Measurements from ENCODE around the gene KRTAP10-6. TPM values are rescaled to one million over a fixed set of nuclear protein-coding genes. Genes with fewer than 3 reads are reported as not detected.

Gene KRTAP10-6
- total and polyA plus RNA-seq, 7 experiments from 2014 or later: not detected

DNA sequence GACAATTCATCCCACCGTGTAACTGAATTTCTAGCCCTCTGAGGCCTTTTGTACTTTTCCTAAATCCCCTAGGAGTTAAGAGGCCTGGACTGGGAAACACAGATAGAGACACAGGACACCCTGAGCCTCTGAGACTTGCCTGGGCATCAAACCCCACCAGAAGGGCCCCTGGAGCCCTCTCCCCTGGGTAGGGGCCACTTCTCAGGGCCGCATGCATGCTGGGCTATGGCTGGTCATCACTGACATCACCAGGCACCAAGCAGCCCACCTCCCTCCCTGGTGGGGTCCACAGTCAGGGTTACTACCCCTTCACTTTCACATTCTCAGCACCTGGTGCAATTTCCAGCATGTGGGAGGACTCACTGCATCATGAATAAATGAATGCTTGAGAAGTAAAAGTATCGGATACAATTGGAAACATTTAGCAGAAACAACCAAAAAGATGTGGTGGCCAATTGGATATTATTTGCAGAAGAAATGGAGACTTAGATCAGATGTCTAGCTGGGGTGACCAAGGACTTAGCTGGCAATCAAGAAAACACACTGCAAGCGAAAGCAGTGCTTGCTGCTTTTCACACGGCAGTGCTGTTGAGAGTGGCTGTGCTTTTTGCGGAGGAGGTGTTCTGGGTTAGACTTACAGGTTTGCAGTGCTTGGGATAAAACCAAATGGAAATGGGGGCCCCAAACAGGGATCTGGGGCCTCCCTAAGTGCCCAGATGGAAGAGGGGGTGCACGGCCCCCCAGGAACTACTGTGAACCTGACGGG is 7.1 kb upstream of the KRTAP10-6 start:
- H3K36me3 ChIP-seq (ENCODE audit: control insufficient read depth in 2 of 3, insufficient read depth in 3 of 3, low read length in 3 of 3): no peaks in the 10 kb centered on the region
- Mint-ChIP-seq H3K36me3 (peaks cover 0 to 7% (median 0%) of the 10 kb centered on the region in 5 donors), H3K4me1 (peaks cover 0 to 6% (median 4%) of the 10 kb centered on the region in 7 donors), H3K4me3 (no peak overlapping the region), H3K9me3 (peaks cover 2 to 12% (median 5%) of the 10 kb centered on the region in 11 donors), H3K27me3 (peaks cover 0 to 18% (median 0%) of the 10 kb centered on the region in 5 donors), H3K27ac (no peak overlapping the region)
- H3K27me3 ChIP-seq (ENCODE audit: control insufficient read depth in 2 of 2, insufficient read depth in 2 of 2, low read length in 2 of 2): no peaks in the 10 kb centered on the region
- DNase-seq (no peak), ATAC-seq (no peak)
- H3K4me1 ChIP-seq (ENCODE audit: control insufficient read depth in 2 of 2, insufficient read depth in 2 of 2, low read length in 2 of 2): no peaks in the 10 kb centered on the region
- no peaks in the 10 kb centered on the region for H3K9me3 ChIP-seq (ENCODE audit: control insufficient read depth in 2 of 3, low read length in 3 of 3)
- H3K27ac ChIP-seq (ENCODE audit: low read depth, low read length): no peak overlapping the region
- no peak overlapping the region for H3K4me3 ChIP-seq (ENCODE audit: low read length)
- ChIA-PET CTCF (interaction anchor here (0.6 kb wide), 1 partner anchor 16 kb away, joined by 3 read pairs; no protein-coding TSS in a partner anchor), POLR2A (no interaction called here)
- intact Hi-C loops (cut with micrococcal nuclease): no loop called here

DNA sequence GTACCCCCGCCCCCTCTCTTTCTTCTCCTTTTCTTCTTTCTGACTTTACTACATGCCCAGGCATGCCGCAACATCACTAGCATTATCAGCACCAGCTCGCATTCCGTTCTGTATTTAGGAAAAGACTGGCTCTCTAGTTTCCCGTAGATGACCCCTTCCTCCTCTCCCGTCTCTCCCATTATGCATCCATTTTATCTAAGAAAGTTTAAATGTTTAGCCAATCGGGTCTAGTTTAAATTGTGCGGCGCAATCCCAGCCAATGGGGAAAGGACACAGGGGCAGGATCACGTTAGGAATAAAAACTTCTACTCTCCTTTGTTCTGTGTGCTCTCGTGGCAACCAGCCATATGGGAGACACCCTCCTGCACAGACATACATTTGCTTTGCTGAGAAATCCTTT is 5.8 kb upstream of the KRTAP10-6 start:
- H3K4me1 ChIP-seq (ENCODE audit: control insufficient read depth in 2 of 2, insufficient read depth in 2 of 2, low read length in 2 of 2): no peaks in the 10 kb centered on the region
- intact Hi-C loops (cut with micrococcal nuclease): no loop called here
- ChIA-PET CTCF (no interaction called here), POLR2A (no interaction called here)
- DNase-seq: no peak
- H3K27me3 Mint-ChIP-seq: peaks cover 0 to 17% (median 0%) of the 10 kb centered on the region in 5 donors
- no peaks in the 10 kb centered on the region for H3K36me3 ChIP-seq (ENCODE audit: control insufficient read depth in 2 of 3, insufficient read depth in 3 of 3, low read length in 3 of 3)
- H3K27ac Mint-ChIP-seq: no peak overlapping the region
- no peaks in the 10 kb centered on the region for H3K9me3 ChIP-seq (ENCODE audit: control insufficient read depth in 2 of 3, low read length in 3 of 3)
- no peak overlapping the region for H3K4me3 ChIP-seq (ENCODE audit: low read length)
- H3K36me3 Mint-ChIP-seq: peaks cover 0 to 7% (median 0%) of the 10 kb centered on the region in 5 donors
- peaks cover 2 to 12% (median 5%) of the 10 kb centered on the region in 11 donors for H3K9me3 Mint-ChIP-seq
- no peak overlapping the region for H3K4me3 Mint-ChIP-seq
- no peak overlapping the region for H3K27ac ChIP-seq (ENCODE audit: low read depth, low read length)
- peaks cover 0 to 6% (median 3%) of the 10 kb centered on the region in 7 donors for H3K4me1 Mint-ChIP-seq
- no peak for ATAC-seq
- H3K27me3 ChIP-seq (ENCODE audit: control insufficient read depth in 2 of 2, insufficient read depth in 2 of 2, low read length in 2 of 2): no peaks in the 10 kb centered on the region

DNA sequence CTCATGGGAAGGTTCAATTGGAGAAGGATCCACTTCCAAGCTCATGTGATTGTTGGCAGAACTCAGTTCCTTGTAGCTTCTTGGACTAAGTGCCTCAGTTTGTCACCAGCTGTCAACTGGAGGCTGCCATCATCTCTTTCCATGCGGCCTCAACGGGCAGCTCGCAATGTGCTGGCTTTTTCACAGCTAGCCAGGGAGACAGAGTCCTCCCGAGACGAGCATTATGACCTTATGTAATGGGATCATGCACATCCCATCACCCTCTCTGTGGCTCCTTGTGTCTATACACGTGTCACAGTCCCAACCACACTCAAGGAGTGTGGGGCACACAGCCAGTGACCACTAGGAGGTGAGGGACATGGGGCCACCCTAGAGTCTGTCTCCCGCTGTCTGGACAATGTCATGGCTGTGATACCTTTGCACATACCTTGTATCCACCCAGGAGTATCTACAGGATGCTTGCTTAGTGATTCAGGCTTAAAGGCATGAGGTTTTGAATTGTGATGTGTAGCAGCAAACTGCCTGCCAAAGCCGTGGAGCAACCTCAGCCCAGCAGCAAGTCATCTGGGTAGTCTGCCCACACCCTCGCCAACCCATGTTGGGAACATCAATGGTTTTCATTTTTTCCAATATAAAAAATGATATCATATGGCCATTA is 3.9 kb upstream of the KRTAP10-6 start:
- ATAC-seq: no peak

DNA sequence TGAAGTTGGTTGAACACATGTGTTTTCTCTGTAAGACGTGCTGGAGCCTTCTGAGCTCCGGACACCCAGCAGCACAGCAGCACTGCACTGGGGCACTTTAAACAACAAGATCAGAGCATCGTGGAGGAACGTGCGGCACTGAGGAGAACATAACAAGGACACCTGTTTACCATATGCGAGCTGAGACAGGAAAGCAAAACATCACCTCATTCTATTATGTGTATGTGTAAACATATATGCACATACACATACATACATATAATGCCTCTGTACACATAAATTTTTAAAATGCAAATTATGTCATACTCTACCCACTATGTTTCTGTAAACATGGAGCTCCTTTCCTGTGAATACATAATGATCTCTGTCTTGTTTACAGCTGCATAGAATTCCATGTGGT is 3.2 kb upstream of the KRTAP10-6 start:
- no peaks in the 10 kb centered on the region for H3K9me3 ChIP-seq (ENCODE audit: control insufficient read depth in 2 of 3, low read length in 3 of 3)
- peaks cover 2 to 12% (median 5%) of the 10 kb centered on the region in 11 donors for H3K9me3 Mint-ChIP-seq
- no peak overlapping the region for H3K4me3 ChIP-seq (ENCODE audit: low read length)
- POLR2A ChIA-PET: interaction anchor here (0.8 to 1.4 kb wide), 2 partner anchors 16 to 62 kb away, joined by 3 to 5 read pairs; partner anchors contain the start of gene KRTAP12-3
- peak overlapping the region in 2 of 9 donors; percentile 2 to 13 for H3K27ac Mint-ChIP-seq
- DNase-seq (no peak), ATAC-seq (no peak)
- H3K27me3 ChIP-seq (ENCODE audit: control insufficient read depth in 2 of 2, insufficient read depth in 2 of 2, low read length in 2 of 2): no peaks in the 10 kb centered on the region
- CTCF ChIA-PET: no interaction called here
- intact Hi-C loops (cut with micrococcal nuclease): no loop called here
- H3K36me3 Mint-ChIP-seq: peaks cover 0 to 7% (median 0%) of the 10 kb centered on the region in 5 donors
- no peaks in the 10 kb centered on the region for H3K4me1 ChIP-seq (ENCODE audit: control insufficient read depth in 2 of 2, insufficient read depth in 2 of 2, low read length in 2 of 2)
- no peak overlapping the region for H3K4me3 Mint-ChIP-seq
- H3K36me3 ChIP-seq (ENCODE audit: control insufficient read depth in 2 of 3, insufficient read depth in 3 of 3, low read length in 3 of 3): no peaks in the 10 kb centered on the region
- peaks cover 0 to 6% (median 2%) of the 10 kb centered on the region in 7 donors for H3K4me1 Mint-ChIP-seq
- no peak overlapping the region for H3K27ac ChIP-seq (ENCODE audit: low read depth, low read length)
- H3K27me3 Mint-ChIP-seq: peaks cover 0 to 18% (median 0%) of the 10 kb centered on the region in 5 donors

More for the DNA sequence above, 3.9 kb upstream of the KRTAP10-6 start:
- H3K27ac ChIP-seq (ENCODE audit: low read depth, low read length): no peak overlapping the region
- no peaks in the 10 kb centered on the region for H3K9me3 ChIP-seq (ENCODE audit: control insufficient read depth in 2 of 3, low read length in 3 of 3)
- peaks cover 0 to 7% (median 0%) of the 10 kb centered on the region in 5 donors for H3K36me3 Mint-ChIP-seq
- no peaks in the 10 kb centered on the region for H3K27me3 ChIP-seq (ENCODE audit: control insufficient read depth in 2 of 2, insufficient read depth in 2 of 2, low read length in 2 of 2)
- peaks cover 0 to 6% (median 2%) of the 10 kb centered on the region in 7 donors for H3K4me1 Mint-ChIP-seq
- DNase-seq: no peak
- H3K27ac Mint-ChIP-seq: peak overlapping the region in 2 of 9 donors; percentile 1 to 24
- H3K27me3 Mint-ChIP-seq: peaks cover 0 to 18% (median 0%) of the 10 kb centered on the region in 5 donors
- intact Hi-C loops (cut with micrococcal nuclease): no loop called here
- no peaks in the 10 kb centered on the region for H3K36me3 ChIP-seq (ENCODE audit: control insufficient read depth in 2 of 3, insufficient read depth in 3 of 3, low read length in 3 of 3)
- POLR2A ChIA-PET: interaction anchor here (0.8 to 1.4 kb wide), 2 partner anchors 62 to 98 kb away, joined by 3 to 5 read pairs; partner anchors contain the start of gene KRTAP12-3
- no peak overlapping the region for H3K4me3 ChIP-seq (ENCODE audit: low read length)
- H3K9me3 Mint-ChIP-seq: peaks cover 2 to 12% (median 5%) of the 10 kb centered on the region in 11 donors
- H3K4me3 Mint-ChIP-seq: no peak overlapping the region
- CTCF ChIA-PET: no interaction called here
- H3K4me1 ChIP-seq (ENCODE audit: control insufficient read depth in 2 of 2, insufficient read depth in 2 of 2, low read length in 2 of 2): no peaks in the 10 kb centered on the region

DNA sequence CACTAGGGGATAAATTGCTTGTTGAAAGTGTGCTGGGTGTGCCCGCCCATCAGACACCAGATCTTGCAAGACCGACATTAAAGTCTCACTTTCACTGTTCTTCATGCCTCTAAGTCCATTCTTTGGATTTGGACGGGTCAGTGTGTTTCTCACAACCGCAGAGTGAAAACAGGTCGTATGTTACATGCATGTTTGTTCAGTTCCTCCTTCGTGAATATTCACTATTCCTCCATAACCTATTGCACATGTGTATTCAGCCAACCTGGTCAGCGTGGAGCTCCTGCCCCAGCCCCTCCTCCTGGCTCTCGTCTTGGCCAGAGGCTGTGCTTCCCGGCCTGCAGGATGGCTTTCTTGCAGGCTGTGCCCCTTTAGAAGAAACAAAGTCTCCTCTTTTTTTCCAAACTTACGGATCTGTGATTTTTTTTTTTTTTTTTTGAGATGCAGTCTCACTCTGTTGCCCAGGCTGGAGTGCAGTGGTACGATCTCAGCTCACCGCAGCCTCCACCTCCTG is 2.2 kb upstream of the KRTAP10-6 start:
- H3K9me3 Mint-ChIP-seq: peaks cover 2 to 12% (median 5%) of the 10 kb centered on the region in 11 donors
- ATAC-seq (no peak), DNase-seq (no peak)
- no peaks in the 10 kb centered on the region for H3K27me3 ChIP-seq (ENCODE audit: control insufficient read depth in 2 of 2, insufficient read depth in 2 of 2, low read length in 2 of 2)
- no peak overlapping the region for H3K4me3 Mint-ChIP-seq
- ChIA-PET CTCF (no interaction called here), POLR2A (interaction anchor here (1.4 kb wide), 1 partner anchor 64 kb away, joined by 5 read pairs; the partner anchor contains the start of gene KRTAP12-3)
- no peak overlapping the region for H3K4me3 ChIP-seq (ENCODE audit: low read length)
- intact Hi-C loops (cut with micrococcal nuclease): no loop called here
- no peak overlapping the region for H3K27ac ChIP-seq (ENCODE audit: low read depth, low read length)
- H3K27me3 Mint-ChIP-seq: peaks cover 0 to 24% (median 2%) of the 10 kb centered on the region in 5 donors
- H3K4me1 Mint-ChIP-seq: peaks cover 0 to 6% (median 2%) of the 10 kb centered on the region in 7 donors
- H3K9me3 ChIP-seq (ENCODE audit: control insufficient read depth in 2 of 3, low read length in 3 of 3): no peaks in the 10 kb centered on the region
- H3K4me1 ChIP-seq (ENCODE audit: control insufficient read depth in 2 of 2, insufficient read depth in 2 of 2, low read length in 2 of 2): no peaks in the 10 kb centered on the region
- peak overlapping the region in 1 of 9 donors; percentile 39 for H3K27ac Mint-ChIP-seq
- H3K36me3 ChIP-seq (ENCODE audit: control insufficient read depth in 2 of 3, insufficient read depth in 3 of 3, low read length in 3 of 3): no peaks in the 10 kb centered on the region
- H3K36me3 Mint-ChIP-seq: peaks cover 0 to 7% (median 0%) of the 10 kb centered on the region in 5 donors

DNA sequence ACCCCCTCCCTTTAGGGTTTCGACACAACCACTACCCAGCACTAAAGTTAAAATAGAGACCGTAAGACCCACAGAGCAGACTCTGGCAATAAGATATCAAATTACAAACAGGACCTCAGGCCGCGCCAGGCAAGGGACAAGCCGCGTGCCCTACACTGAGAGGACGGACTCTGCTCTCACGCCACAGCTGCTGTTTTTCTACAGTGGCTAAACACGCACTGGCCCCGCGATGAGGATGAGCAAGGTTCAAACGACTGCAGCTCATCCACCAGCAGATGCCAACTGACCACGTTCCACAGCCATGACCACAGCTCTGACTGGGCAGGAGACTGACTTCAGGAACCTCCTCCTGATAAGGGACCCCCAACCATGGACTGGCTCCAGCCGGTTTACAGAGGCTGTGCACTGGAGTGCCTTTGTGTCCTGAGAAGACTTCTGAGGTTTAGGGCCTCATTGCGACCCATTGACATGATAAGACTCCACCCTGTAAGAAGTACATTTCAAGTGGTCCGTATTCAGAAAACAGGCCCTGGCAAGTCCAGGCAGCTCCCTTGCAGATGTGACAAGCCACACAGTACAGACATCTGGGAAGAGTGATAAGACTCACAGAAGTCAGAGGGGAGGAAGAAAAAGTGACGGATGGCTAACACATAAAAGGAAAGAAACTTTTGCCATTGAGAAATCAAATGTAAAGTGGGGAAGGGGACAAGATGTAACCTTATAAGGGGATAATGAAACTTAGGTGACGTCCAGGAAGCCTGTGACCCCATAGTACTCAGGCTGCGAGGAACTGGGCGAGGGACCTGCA is 1.5 kb upstream of the KRTAP10-6 start:
- no peaks in the 10 kb centered on the region for H3K27me3 ChIP-seq (ENCODE audit: control insufficient read depth in 2 of 2, insufficient read depth in 2 of 2, low read length in 2 of 2)
- H3K4me3 ChIP-seq (ENCODE audit: low read length): no peak overlapping the region
- no peak for DNase-seq
- ChIA-PET CTCF (no interaction called here), POLR2A (no interaction called here)
- no peaks in the 10 kb centered on the region for H3K4me1 ChIP-seq (ENCODE audit: control insufficient read depth in 2 of 2, insufficient read depth in 2 of 2, low read length in 2 of 2)
- Mint-ChIP-seq H3K27me3 (peaks cover 0 to 25% (median 4%) of the 10 kb centered on the region in 5 donors), H3K27ac (peak overlapping the region in 2 of 9 donors; percentile 9 to 70), H3K36me3 (peaks cover 0 to 6% (median 0%) of the 10 kb centered on the region in 5 donors), H3K9me3 (peaks cover 2 to 9% (median 4%) of the 10 kb centered on the region in 11 donors), H3K4me3 (no peak overlapping the region), H3K4me1 (peaks cover 0 to 6% (median 2%) of the 10 kb centered on the region in 7 donors)
- H3K9me3 ChIP-seq (ENCODE audit: control insufficient read depth in 2 of 3, low read length in 3 of 3): no peaks in the 10 kb centered on the region
- H3K27ac ChIP-seq (ENCODE audit: low read depth, low read length): no peak overlapping the region
- intact Hi-C loops (cut with micrococcal nuclease): no loop called here
- no peaks in the 10 kb centered on the region for H3K36me3 ChIP-seq (ENCODE audit: control insufficient read depth in 2 of 3, insufficient read depth in 3 of 3, low read length in 3 of 3)
- ATAC-seq: no peak

All from naive thymus-derived CD4-positive, alpha-beta T cell (primary cell).